ENCODE measurements around the gene LTBP2. TPM values are rescaled to one million over a fixed set of nuclear protein-coding genes. Genes with fewer than 3 reads are reported as not detected.

The LTBP2 gene
- total RNA-seq, 3 donors from 2014 or later = 1.7 to 10.2 (median 3.0) TPM

- intact Hi-C loops (cut with DNase I, micrococcal nuclease) = no loop called here
- DNase-seq = peak in 2 of 3 donors; percentile 24 to 33
- Histone ChIP-seq H3K9me3 (no peaks in the 10 kb centered on the region), H3K4me3 (no peak overlapping the region), H3K4me1 (ENCODE audit: low read depth) (peaks cover 2% of the 10 kb centered on the region), H3K36me3 (ENCODE audit: low read depth) (no peaks in the 10 kb centered on the region)
- TF ChIP-seq CTCF (IDR thresholded peaks at IDR 0.05) = no peak
- peak; percentile 18 for ATAC-seq
Measured at GRCh38 chr14:74593241-74593953, 18.6 kb downstream of the LTBP2 start.

DNA sequence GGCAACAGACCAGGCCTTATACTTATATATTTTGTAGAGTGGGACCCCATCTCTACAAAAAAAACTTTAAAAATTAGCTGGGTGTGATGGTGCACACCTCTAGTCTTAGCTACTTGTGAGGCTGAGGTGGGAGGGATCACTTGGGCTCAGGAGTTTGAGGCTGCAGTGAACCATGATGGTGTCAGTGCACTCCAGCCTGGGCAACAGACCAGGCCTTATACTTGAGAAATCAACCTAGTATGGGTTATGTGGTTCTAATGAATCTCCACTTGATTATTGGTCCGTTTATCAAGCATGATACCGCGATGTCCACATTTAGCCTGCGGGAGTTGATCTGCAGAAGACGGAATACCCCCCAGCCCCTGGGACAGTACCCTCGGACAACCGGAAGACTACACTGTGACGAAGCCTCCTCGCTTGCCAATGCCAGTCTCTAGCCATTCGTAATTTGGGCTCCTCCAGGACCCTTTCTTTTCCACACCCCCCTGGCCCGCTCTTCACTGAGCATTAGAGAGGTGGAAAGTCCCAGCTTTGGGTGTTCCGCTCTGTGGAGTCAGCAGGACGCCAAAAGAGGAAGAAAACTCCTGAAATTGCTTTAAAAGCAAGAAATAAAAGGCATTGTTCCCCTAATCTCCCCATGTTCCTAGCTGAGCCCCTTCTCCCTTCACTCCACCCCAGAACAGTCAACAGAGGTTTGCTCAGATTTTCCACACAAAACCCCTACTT lies 19.4 kb downstream of the LTBP2 start:
- peaks cover 2% of the 10 kb centered on the region for H3K4me1 ChIP-seq (ENCODE audit: low read depth)
- H3K9me3 ChIP-seq = no peaks in the 10 kb centered on the region
- TF ChIP-seq CTCF (IDR thresholded peaks at IDR 0.05) = no peak
- intact Hi-C loops (cut with DNase I, micrococcal nuclease) = no loop called here
- DNase-seq (peak in 1 of 3 donors; percentile 30), ATAC-seq (peak; percentile 24)
- H3K36me3 ChIP-seq (ENCODE audit: low read depth) = no peaks in the 10 kb centered on the region
- no peak overlapping the region for H3K4me3 ChIP-seq

GRCh38 chr14:74591899-74592298 lies 20.1 kb downstream of the LTBP2 start:
- DNase-seq = peak in 1 of 3 donors; percentile 6
- peaks cover 2% of the 10 kb centered on the region for H3K4me1 ChIP-seq (ENCODE audit: low read depth)
- ATAC-seq = no peak
- no peak for TF ChIP-seq CTCF (IDR thresholded peaks at IDR 0.05)
- H3K9me3 ChIP-seq = no peaks in the 10 kb centered on the region
- no peaks in the 10 kb centered on the region for H3K36me3 ChIP-seq (ENCODE audit: low read depth)
- intact Hi-C loops (cut with DNase I, micrococcal nuclease) = no loop called here
- no peak overlapping the region for H3K4me3 ChIP-seq

DNA sequence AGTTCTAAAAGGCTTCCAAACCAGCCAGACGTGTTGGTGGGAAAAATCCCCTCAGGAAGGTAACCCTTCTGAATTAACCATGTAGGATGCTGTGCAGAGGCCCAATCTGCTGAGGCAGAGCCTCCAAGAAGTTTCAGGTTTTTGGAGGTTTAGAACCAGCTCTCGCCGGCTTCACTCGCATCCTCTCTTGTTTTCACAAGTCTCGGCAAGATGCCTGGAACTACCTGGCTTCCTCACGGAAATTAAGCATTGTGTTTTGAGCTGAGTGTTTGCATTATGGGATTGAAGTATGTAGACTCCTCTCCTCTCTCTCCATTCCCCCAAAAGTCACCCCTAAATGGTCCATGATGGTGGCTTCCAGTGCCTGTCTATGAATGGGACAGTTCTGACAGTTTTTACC lies 20.6 kb downstream of the LTBP2 start:
- Histone ChIP-seq H3K4me1 (ENCODE audit: low read depth) (peaks cover 2% of the 10 kb centered on the region), H3K9me3 (no peaks in the 10 kb centered on the region), H3K36me3 (ENCODE audit: low read depth) (no peaks in the 10 kb centered on the region), H3K4me3 (no peak overlapping the region)
- ATAC-seq (no peak), DNase-seq (peak in 1 of 3 donors; percentile 1)
- intact Hi-C loops (cut with DNase I, micrococcal nuclease) = no loop called here
- no peak for TF ChIP-seq CTCF (IDR thresholded peaks at IDR 0.05)

- intact Hi-C loops (cut with DNase I, micrococcal nuclease) = no loop called here
- H3K36me3 ChIP-seq (ENCODE audit: low read depth) = no peaks in the 10 kb centered on the region
- TF ChIP-seq CTCF (IDR thresholded peaks at IDR 0.05) = no peak
- DNase-seq (peak in 1 of 3 donors; percentile 22), ATAC-seq (no peak)
- H3K4me1 ChIP-seq (ENCODE audit: low read depth) = peaks cover 1% of the 10 kb centered on the region
- H3K9me3 ChIP-seq = no peaks in the 10 kb centered on the region
- no peak overlapping the region for H3K4me3 ChIP-seq
Measured at GRCh38 chr14:74589291-74589879, 22.7 kb downstream of the LTBP2 start.

Measured in mucosa of descending colon (tissue), 3 donors.